C1 segment of cervical spinal cord (tissue), 14 donors: Measurements from ENCODE around the gene AGFG2.

ENCODE experiments used
- DNase-seq, 14 donors: peaks; one replicate each; lab custom pipeline; 2025; lab: John Stamatoyannopoulos, UW

AGFG2 gene

DNA sequence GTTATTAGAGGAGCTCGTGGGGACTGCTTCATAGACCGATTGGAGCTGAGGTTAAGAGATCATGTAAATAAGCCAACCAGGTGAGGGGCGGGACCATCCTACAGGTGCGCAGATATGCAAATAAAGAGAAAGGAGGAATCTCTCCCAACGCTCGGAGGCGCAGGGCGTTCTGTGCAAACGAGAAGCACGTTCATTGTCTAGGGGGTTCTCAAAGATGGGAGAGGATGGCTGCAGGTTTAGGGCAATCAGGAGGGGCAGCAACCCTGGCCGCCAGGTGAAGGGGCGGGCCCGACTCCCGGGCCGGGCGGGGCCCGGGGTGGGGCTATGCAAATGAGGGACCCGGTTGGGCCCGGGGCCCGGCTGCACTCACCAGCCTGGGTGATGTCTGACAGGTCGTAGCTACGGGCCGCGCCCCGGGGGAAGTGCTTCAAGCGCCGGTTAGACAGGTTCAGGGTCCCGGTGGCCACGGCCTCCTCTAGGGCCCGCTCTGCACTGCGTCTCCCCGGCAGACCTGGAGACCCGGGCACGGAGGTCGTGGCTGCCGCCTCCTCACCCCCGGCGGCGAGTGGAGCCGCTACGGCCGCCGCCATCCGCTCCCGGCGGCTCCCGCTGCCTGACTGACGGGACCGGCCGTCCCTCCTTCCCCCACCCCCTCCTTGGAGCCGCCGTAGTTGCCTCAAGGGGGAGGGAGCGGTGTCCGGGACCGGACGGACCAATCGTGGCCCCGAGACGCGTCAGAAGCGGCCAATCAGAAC lies 46.7 kb downstream of the AGFG2 start, which contains the start of gene LRCH4:
LRCH4 (minus strand) TSS at position 619 of the 755 bp plus-strand sequence; CDS start at position 590, 29 bp downstream.
- peak in 1 of 14 donors; percentile 72 for DNase-seq

GRCh38 chr7:100586266-100587025 lies 47.4 kb downstream of the AGFG2 start, which contains the start of gene FBXO24:
FBXO24 (plus strand) TSS chr7:100586328; CDS start chr7:100586626, 298 bp downstream.
- DNase-seq = peak; percentile 98 to 100 (median 100)

GRCh38 chr7:100588438-100588837 lies 49.4 kb downstream of the AGFG2 start:
- DNase-seq = no peak

GRCh38 chr7:100589341-100589947 lies 50.4 kb downstream of the AGFG2 start:
- DNase-seq = no peak

DNA sequence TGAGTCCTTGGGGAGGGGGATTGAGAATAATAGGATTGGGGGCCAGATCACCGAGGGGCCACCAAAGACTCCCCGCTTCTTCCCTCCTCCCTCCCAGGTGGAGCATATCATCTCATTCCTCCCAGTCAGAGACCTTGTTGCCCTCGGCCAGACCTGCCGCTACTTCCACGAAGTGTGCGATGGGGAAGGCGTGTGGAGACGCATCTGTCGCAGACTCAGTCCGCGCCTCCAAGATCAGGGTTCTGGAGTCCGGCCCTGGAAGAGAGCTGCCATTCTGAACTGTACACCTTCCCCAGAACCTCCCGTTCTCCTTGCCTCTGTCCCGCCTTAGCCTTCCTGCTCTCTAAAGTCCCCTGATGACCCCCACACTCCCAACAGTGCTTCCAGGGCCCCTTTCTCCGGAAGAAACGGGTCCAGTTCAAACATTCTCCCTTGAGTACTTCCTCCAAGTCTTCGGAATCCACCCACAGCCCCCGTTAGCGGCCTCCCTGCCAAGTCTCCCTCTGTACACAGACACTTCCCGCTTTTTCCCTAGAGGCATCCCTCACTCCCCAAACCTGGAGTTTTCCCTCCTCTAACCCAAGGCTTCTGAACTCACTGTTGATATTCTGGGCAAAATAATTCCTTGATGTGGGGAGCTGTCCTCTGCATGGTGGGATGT lies 51.2 kb downstream of the AGFG2 start:
- DNase-seq = no peak

- DNase-seq = no peak
Measured at GRCh38 chr7:100591596-100591995, 52.6 kb downstream of the AGFG2 start.

DNA sequence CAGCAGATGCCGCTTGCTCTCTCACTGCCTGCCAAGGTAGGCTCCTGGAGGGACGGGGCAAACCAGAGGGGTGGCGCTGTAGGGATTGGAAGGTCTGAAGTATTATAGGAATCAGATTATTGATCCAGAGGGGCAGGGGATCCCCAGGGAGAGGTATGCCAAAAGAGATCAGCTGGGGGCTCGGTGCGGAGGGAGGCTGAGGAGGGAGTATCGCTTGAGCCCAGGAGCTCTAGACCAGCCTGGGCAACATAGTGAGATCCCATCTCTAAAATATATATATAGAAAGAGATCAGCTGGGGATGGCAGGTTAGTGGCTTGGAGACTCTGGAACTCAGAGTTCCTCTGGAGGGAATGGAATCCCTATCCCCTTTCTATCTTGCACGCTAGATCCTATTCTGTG lies 56.2 kb downstream of the AGFG2 start:
- no peak for DNase-seq

DNA sequence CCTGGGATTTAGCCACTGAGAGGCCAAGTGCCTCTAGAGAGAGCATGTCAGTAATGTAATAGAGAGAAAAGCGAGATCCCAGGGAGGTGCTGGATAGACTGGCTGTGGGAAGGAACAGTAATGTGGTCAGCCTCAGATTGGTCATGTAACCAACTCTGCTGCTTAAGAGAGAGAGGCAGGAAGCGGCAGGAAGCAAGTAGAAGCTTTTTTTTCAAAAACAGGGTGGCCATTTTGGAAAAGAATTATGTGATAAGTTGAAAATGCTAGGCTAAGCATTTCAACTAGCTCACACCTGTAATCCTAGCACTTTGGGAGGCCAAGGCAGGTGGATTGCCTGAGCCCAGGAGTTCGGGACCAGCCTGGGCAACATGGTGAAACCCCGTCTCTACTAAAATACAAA lies 59.4 kb downstream of the AGFG2 start:
- no peak for DNase-seq

DNA sequence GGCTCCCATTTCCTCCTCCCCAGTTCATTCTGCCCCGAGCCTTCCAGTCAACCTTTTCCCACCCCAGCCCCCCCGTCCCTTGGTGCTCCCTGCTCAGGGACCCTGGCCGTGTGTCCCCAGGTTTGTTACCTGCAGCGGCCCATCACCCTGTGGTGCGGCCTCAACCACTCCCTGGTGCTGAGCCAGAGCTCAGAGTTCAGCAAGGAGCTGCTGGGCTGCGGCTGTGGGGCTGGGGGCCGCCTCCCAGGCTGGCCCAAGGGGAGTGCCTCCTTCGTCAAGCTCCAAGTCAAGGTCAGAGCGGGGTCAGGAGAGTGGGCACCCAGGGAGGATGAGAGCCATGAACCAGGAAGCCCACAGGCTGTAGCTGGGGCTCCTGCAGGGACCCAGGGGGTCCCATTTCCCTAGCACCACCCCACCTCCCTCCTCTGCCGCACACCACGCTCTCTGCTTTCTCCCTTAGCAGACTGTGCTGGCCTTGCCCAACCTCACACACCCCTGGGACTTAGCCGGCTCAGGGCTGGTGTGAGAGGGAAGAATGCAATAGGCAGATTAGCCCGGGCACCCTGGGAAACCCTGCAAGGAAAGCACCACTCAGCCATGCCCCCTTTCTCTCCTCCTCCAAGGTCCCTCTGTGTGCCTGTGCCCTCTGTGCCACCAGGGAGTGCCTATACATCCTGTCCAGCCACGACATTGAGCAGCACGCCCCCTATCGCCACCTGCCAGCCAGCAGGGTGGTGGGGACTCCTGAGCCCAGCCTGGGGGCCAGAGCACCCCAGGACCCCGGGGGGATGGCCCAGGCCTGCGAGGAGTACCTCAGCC lies 61.1 kb downstream of the AGFG2 start:
- DNase-seq = no peak

DNA sequence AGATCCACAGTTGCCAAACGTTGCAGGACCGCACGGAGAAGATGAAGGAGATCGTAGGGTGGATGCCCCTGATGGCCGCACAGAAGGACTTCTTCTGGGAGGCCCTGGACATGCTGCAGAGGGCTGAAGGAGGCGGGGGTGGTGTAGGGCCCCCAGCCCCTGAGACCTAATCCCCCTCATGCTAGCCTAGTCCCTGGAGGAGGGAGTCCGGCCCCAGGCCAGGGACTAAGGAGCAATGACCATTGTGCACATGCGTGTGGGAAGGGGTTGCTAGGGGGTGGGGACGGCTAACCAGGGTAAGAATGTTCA lies 61.7 kb downstream of the AGFG2 start:
- no peak for DNase-seq

GRCh38 chr7:100602889-100603725 lies 64.1 kb downstream of the AGFG2 start:
- DNase-seq = no peak

DNA sequence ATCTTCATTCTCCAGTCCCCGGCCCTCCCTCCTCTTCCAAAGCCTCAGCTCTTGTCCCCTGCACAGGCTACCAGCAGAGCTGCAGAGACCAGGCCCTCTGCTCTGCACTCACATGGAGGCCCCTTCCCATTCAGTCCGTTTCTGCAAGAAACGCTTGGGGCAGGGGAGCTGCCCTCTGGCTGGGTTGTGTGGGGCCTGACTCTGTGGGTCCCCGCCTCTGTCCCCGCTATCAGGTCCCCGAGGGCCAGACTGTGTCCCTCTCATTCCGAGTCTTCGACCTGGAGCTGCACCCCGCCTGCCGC lies 64.7 kb downstream of the AGFG2 start:
- DNase-seq = no peak

DNA sequence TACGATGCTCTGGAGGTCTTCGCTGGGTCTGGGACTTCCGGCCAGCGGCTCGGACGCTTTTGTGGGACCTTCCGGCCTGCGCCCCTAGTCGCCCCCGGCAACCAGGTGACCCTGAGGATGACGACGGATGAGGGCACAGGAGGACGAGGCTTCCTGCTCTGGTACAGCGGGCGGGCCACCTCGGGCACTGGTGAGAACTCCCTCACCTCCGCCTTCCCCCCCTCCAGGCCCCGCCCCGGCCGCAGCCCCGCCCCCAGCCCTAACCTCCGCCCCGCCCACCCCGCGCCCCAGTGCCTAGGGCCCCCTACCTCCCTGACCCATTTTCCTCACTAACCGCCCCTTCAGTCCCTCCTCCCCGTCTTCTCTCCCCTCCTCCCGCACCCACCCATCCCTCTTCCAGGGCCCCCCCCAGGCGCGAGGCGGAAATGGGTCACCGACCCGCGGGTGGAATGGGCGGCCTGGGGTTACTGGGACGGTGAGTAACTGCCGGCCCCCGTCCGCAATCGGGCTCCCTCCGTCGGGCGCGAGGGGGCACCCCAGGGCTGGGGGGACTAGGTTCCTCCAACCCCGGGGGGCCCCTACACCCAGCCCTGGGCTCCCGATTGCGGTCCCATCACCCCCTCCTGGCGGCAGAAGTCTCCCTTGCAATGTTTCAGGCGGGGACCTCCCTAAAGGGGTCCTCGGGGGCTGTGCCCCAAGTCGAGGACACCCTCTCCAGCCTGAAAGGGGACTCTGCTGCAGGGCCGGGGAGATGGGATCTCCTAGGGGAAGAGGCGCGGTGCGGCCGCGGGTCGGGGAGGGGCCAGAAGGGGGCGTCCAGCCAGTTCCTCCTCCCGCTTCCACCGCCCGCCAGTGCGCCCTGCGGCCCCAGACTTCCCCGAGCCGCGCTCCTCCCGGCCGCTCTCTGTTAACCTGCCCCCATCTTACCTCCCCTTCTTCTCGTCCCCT lies 65.3 kb downstream of the AGFG2 start:
- DNase-seq = peak in 11 of 14 donors; percentile 7 to 65 (median 40)

GRCh38 chr7:100604976-100605911 lies 66.2 kb downstream of the AGFG2 start:
- DNase-seq = peak in 2 of 14 donors; percentile 22 to 43

- DNase-seq = no peak
Measured at GRCh38 chr7:100606313-100606712, 67.3 kb downstream of the AGFG2 start.

GRCh38 chr7:100607111-100607510 lies 68.1 kb downstream of the AGFG2 start:
- no peak for DNase-seq

- no peak for DNase-seq
Measured at GRCh38 chr7:100609958-100610357, 71.0 kb downstream of the AGFG2 start.
